NCI-H345 treated with DMSO at 0.1 percent for 48 hours (cell line): ENCODE measurements around the gene DVL1.
"Not testable (repeated sequence)": the region's sequence is repeated elsewhere in the genome, so short reads cannot be mapped to it uniquely, and the experiment has no call there.

ENCODE experiments used
- DNase-seq: peaks from one replicate; lab custom pipeline; 2025; ENCODE audit not compliant: unreplicated experiment; lab: John Stamatoyannopoulos, UW

Gene DVL1

GRCh38 chr1:1349256-1350012 is at the start of gene DVL1:
Gene DVL1 (minus strand): TSS chr1:1349418. CDS start chr1:1349065, 353 bp downstream.
- peak; percentile 33 for DNase-seq

GRCh38 chr1:1398677-1399186 is 49.5 kb upstream of the DVL1 start:
- no peak for DNase-seq

- DNase-seq: no peak
Observed at GRCh38 chr1:1397839-1398523, 48.8 kb upstream of the DVL1 start.

GRCh38 chr1:1395166-1395565 is 45.9 kb upstream of the DVL1 start:
- DNase-seq: no peak

- no peak for DNase-seq
Observed at GRCh38 chr1:1394116-1394515, 44.9 kb upstream of the DVL1 start.

GRCh38 chr1:1393428-1393827 is 44.2 kb upstream of the DVL1 start:
- no peak for DNase-seq

- DNase-seq: no peak
Observed at GRCh38 chr1:1393014-1393413, 43.8 kb upstream of the DVL1 start.

- DNase-seq: no peak
Observed at GRCh38 chr1:1391225-1391624, 42.0 kb upstream of the DVL1 start.

GRCh38 chr1:1390675-1391074 is 41.5 kb upstream of the DVL1 start:
- no peak for DNase-seq

- no peak for DNase-seq
Observed at GRCh38 chr1:1388078-1388472, 38.9 kb upstream of the DVL1 start.

- DNase-seq: no peak
Observed at GRCh38 chr1:1387098-1388077, 38.2 kb upstream of the DVL1 start.

- DNase-seq: no peak
Observed at GRCh38 chr1:1385931-1386330, 36.7 kb upstream of the DVL1 start.

- not testable (repeated sequence) for DNase-seq
Observed at GRCh38 chr1:1385339-1385738, 36.1 kb upstream of the DVL1 start.

GRCh38 chr1:1381294-1381693 is 32.1 kb upstream of the DVL1 start:
- DNase-seq: no peak

- DNase-seq: no peak
Observed at GRCh38 chr1:1380860-1381259, 31.6 kb upstream of the DVL1 start.

GRCh38 chr1:1377540-1378205 is 28.5 kb upstream of the DVL1 start:
- no peak for DNase-seq

GRCh38 chr1:1376551-1377226 is 27.5 kb upstream of the DVL1 start:
- DNase-seq: no peak

GRCh38 chr1:1374929-1375662 is 25.9 kb upstream of the DVL1 start, which contains the start of gene AURKAIP1:
Gene AURKAIP1 (minus strand): TSS chr1:1375207. CDS start chr1:1374756, 451 bp downstream.
- peak; percentile 97 for DNase-seq

GRCh38 chr1:1374589-1374928 is 25.3 kb upstream of the DVL1 start:
- no peak for DNase-seq
